IMR-90 (cell line): ENCODE measurements around the gene OR2AJ1. TPM values are rescaled to one million over a fixed set of nuclear protein-coding genes. Genes with fewer than 3 reads are reported as not detected.

Experiments used
- ATAC-seq: fragments of 200-7000 bp; cut with Tn5 transposase; 2 replicates; pipeline ENCODE4 v1.9.1; 2020; ENCODE audit warnings: low read depth, mild to moderate bottlenecking, moderate library complexity
- BruUV-seq: library from RNA; stranded (reverse); fragments of 400-500 nt; replicated peaks from 2 replicates; lab custom pipeline; 2021; lab: Mats Ljungman, UMichigan
- CTCF ChIA-PET: fragments of 300-600 bp; formaldehyde crosslinking; extraction: SDS; loops from one replicate; lab custom pipeline; 2021; ENCODE audit warnings: antibody characterized with exemption; lab: Yijun Ruan, JAX
- POLR2A ChIA-PET: fragments of 300-600 bp; sonication (Branson Sonifier 250); formaldehyde crosslinking; loops from one replicate; lab custom pipeline; 2022; ENCODE audit warnings: antibody characterized with exemption; ENCODE audit not compliant: unreplicated experiment; lab: Charles Lee
- DNase-seq: peaks from one replicate; pipeline ENCODE4 v3.0.0; 2013
- H2AFZ ChIP-seq: replicated peaks from 2 replicates; pipeline ENCODE3; 2013; ENCODE audit warnings: low read length, mild to moderate bottlenecking; ENCODE audit not compliant: poor library complexity
- H2AK5ac ChIP-seq: 2 replicates; pipeline ENCODE4 v1.6.1; 2013; ENCODE audit warnings: low read depth, low read length, inconsistent platforms
- H2AK9ac ChIP-seq: replicated peaks from 2 replicates; pipeline ENCODE3; 2013; ENCODE audit warnings: mild to moderate bottlenecking, low read depth, low read length, moderate library complexity; ENCODE audit not compliant: poor library complexity
- H2BK120ac ChIP-seq: 2 replicates; pipeline ENCODE4 v1.6.1; 2013; ENCODE audit warnings: low read depth, low read length, inconsistent platforms
- H2BK15ac ChIP-seq: 3 replicates; pipeline ENCODE4 v1.6.1; 2013; ENCODE audit warnings: low read depth, low read length, inconsistent platforms
- H2BK20ac ChIP-seq: 2 replicates; pipeline ENCODE4 v1.6.1; 2013; ENCODE audit warnings: low read depth, mild to moderate bottlenecking, inconsistent platforms, low read length, moderate library complexity
- H2BK5ac ChIP-seq: 2 replicates; pipeline ENCODE4 v1.6.1; 2013; ENCODE audit warnings: mild to moderate bottlenecking, low read depth, low read length, inconsistent platforms; ENCODE audit not compliant: poor library complexity, severe bottlenecking
- H3K14ac ChIP-seq: replicated peaks from 2 replicates; pipeline ENCODE4 v1.6.1; 2013; ENCODE audit warnings: low read depth, low read length, inconsistent platforms
- H3K18ac ChIP-seq: 2 replicates; pipeline ENCODE4 v1.6.1; 2013; ENCODE audit warnings: low read depth, low read length, control low read depth
- H3K23ac ChIP-seq: 2 replicates; pipeline ENCODE4 v1.6.1; 2013; ENCODE audit warnings: low read depth, low read length, inconsistent platforms
- H3K27ac ChIP-seq: 2 replicates; pipeline ENCODE4 v1.5.1; 2013; ENCODE audit warnings: mild to moderate bottlenecking, control low read depth, low read length; ENCODE audit not compliant: insufficient read depth
- H3K27me3 ChIP-seq: 2 replicates; pipeline ENCODE4 v1.6.1; 2013; ENCODE audit warnings: low read length; ENCODE audit not compliant: control insufficient read depth, insufficient read depth
- H3K36me3 ChIP-seq: 2 replicates; pipeline ENCODE4 v1.6.1; 2013; ENCODE audit warnings: low read length, mixed read lengths; ENCODE audit not compliant: control insufficient read depth, insufficient read depth
- H3K4ac ChIP-seq: 2 replicates; pipeline ENCODE4 v1.6.1; 2013; ENCODE audit warnings: low read depth, low read length, inconsistent platforms
- H3K4me1 ChIP-seq: 2 replicates; pipeline ENCODE4 v1.6.1; 2013; ENCODE audit warnings: low read length, mixed read lengths; ENCODE audit not compliant: control insufficient read depth, insufficient read depth
- H3K4me2 ChIP-seq: 2 replicates; pipeline ENCODE4 v1.6.1; 2013; ENCODE audit warnings: low read depth, mild to moderate bottlenecking, control low read depth, low read length, moderate library complexity
- H3K4me3 ChIP-seq: 2 replicates; pipeline ENCODE4 v1.5.1; 2013; ENCODE audit warnings: low read depth, mild to moderate bottlenecking, control low read depth, low read length, moderate library complexity; ENCODE audit not compliant: insufficient read depth
- H3K56ac ChIP-seq: 2 replicates; pipeline ENCODE4 v1.6.1; 2013; ENCODE audit warnings: low read length, inconsistent platforms; ENCODE audit not compliant: insufficient read depth; ENCODE audit errors: extremely low read depth
- H3K79me1 ChIP-seq, 2 experiments: 2 replicates each; pipeline ENCODE4 v1.6.1; 2013; ENCODE audit warnings: low read length in 2 of 2, inconsistent platforms in 1 of 2, low read depth in 1 of 2
- H3K9ac ChIP-seq: 2 replicates; pipeline ENCODE4 v1.6.1; 2013; ENCODE audit warnings: low read depth, low read length, control low read depth
- H3K9me1 ChIP-seq: 2 replicates; pipeline ENCODE4 v1.6.1; 2013; ENCODE audit warnings: low read length, inconsistent platforms; ENCODE audit not compliant: insufficient read depth
- H3K9me3 ChIP-seq: 2 replicates; pipeline ENCODE4 v1.6.1; 2013; ENCODE audit warnings: low read length; ENCODE audit not compliant: control insufficient read depth, insufficient read depth
- H4K20me1 ChIP-seq: 2 replicates; pipeline ENCODE4 v1.6.1; 2013; ENCODE audit warnings: low read length, inconsistent platforms; ENCODE audit not compliant: insufficient read depth
- H4K5ac ChIP-seq: 2 replicates; pipeline ENCODE4 v1.6.1; 2013; ENCODE audit warnings: mild to moderate bottlenecking, low read depth, low read length, control low read depth
- H4K8ac ChIP-seq, 2 experiments: 2 replicates each; pipeline ENCODE4 v1.6.1; 2013; ENCODE audit warnings: low read depth in 2 of 2, low read length in 2 of 2, control low read depth in 1 of 2, inconsistent platforms in 1 of 2
- H4K91ac ChIP-seq: 2 replicates; pipeline ENCODE4 v1.6.1; 2013; ENCODE audit warnings: low read depth, low read length, inconsistent platforms; ENCODE audit not compliant: insufficient read depth
- BHLHE40 ChIP-seq: fragments of 150-350 bp; IDR thresholded peaks from 2 replicates; pipeline ENCODE4 v1.6.1; 2016; ENCODE audit warnings: mild to moderate bottlenecking, low read depth, low read length
- CEBPB ChIP-seq: IDR thresholded peaks from 2 replicates; pipeline ENCODE4 v1.6.1; 2012; ENCODE audit warnings: low read depth, low read length, improper control_type of control experiment
- CHD1 ChIP-seq: IDR thresholded peaks from 2 replicates; pipeline ENCODE4 v1.6.1; 2012; ENCODE audit warnings: low read depth, low read length, improper control_type of control experiment
- CTCF ChIP-seq: conservative IDR thresholded peaks from 2 replicates; pipeline ENCODE4 v1.5.1; 2012; ENCODE audit warnings: mild to moderate bottlenecking, low read depth, low read length, improper control_type of control experiment
- ELK1 ChIP-seq: fragments of 150-350 bp; IDR thresholded peaks from 2 replicates; pipeline ENCODE4 v1.6.1; 2016; ENCODE audit warnings: low read depth, mild to moderate bottlenecking, low read length, moderate library complexity, borderline replicate concordance
- FOS ChIP-seq: fragments of 150-350 bp; IDR thresholded peaks from 2 replicates; pipeline ENCODE4 v1.6.1; 2016; ENCODE audit warnings: low read depth, low read length
- MAFK ChIP-seq: IDR thresholded peaks from 2 replicates; pipeline ENCODE4 v1.6.1; 2012; ENCODE audit warnings: low read depth, low read length, improper control_type of control experiment
- MAZ ChIP-seq: IDR thresholded peaks from 2 replicates; pipeline ENCODE4 v1.6.1; 2012; ENCODE audit warnings: low read depth, mild to moderate bottlenecking, low read length, improper control_type of control experiment, moderate library complexity, borderline replicate concordance
- MXI1 ChIP-seq: IDR thresholded peaks from 2 replicates; pipeline ENCODE4 v1.6.1; 2012; ENCODE audit warnings: low read depth, mild to moderate bottlenecking, low read length, moderate library complexity, borderline replicate concordance
- NFE2L2 ChIP-seq: fragments of 150-350 bp; IDR thresholded peaks from 2 replicates; pipeline ENCODE4 v1.6.1; 2016; ENCODE audit warnings: low read depth, mild to moderate bottlenecking, low read length
- POLR2A ChIP-seq: IDR thresholded peaks from 2 replicates; pipeline ENCODE4 v1.6.1; 2012; ENCODE audit warnings: mild to moderate bottlenecking, low read depth, low read length
- RAD21 ChIP-seq: IDR thresholded peaks from 2 replicates; pipeline ENCODE4 v1.6.1; 2012; ENCODE audit warnings: low read length, improper control_type of control experiment
- RCOR1 ChIP-seq: IDR thresholded peaks from 2 replicates; pipeline ENCODE4 v1.6.1; 2012; ENCODE audit warnings: mild to moderate bottlenecking, low read length, improper control_type of control experiment; ENCODE audit not compliant: insufficient replicate concordance
- RFX5 ChIP-seq: IDR thresholded peaks from 2 replicates; pipeline ENCODE4 v1.8.0; 2012; ENCODE audit warnings: low read depth, mild to moderate bottlenecking, low read length, moderate library complexity
- SMC3 ChIP-seq: fragments of 150-350 bp; IDR thresholded peaks from 2 replicates; pipeline ENCODE4 v1.6.1; 2016; ENCODE audit warnings: low read depth, mild to moderate bottlenecking, antibody characterized with exemption, low read length, moderate library complexity
- USF2 ChIP-seq: fragments of 150-350 bp; IDR thresholded peaks from 2 replicates; pipeline ENCODE4 v1.6.1; 2017; ENCODE audit warnings: mild to moderate bottlenecking, antibody characterized with exemption, low read length, low read depth
- WGBS, 2 experiments: methylation state at CpG; one replicate each; pipeline versions ENCODE4 v1.1.5 to v1.1.7; 2013; ENCODE audit warnings: missing lambda C conversion rate in 2 of 2; ENCODE audit not compliant: insufficient read length in 1 of 2; ENCODE audit errors: extremely low coverage in 2 of 2; 5-methylcytosine and 5-hydroxymethylcytosine counted together
- dilution Hi-C: fragments of 300-500 bp; cut with HindIII; formaldehyde crosslinking; loops from one replicate; pipeline ENCODE4 v1.14.3; 2018; ENCODE audit warnings: low sequenced_read_pairs; ENCODE audit not compliant: unreplicated experiment
- in situ Hi-C: fragments of 300-500 bp; cut with MboI; formaldehyde crosslinking; loops from 3 replicates; pipeline ENCODE4 v1.14.3; 2019; ENCODE audit warnings: low sequenced_read_pairs, inconsistent platforms, mixed read lengths
- intact Hi-C: fragments of 100-400 bp; cut with micrococcal nuclease; formaldehyde crosslinking; loops from 2 replicates; pipeline ENCODE4 v1.10.0; 2022
- polyA plus RNA-seq, 3 experiments: library from polyadenylated mRNA; depleted of rRNA; stranded (reverse); fragments of >200 nt; gene quantifications; 2 replicates each; pipeline ENCODE4 v1.2.3, GENCODE V29; 2012; ENCODE audit warnings: low replicate concordance in 1 of 3
- total RNA-seq: library from RNA; depleted of rRNA; stranded (reverse); fragments of >200 nt; gene quantifications from 2 replicates; pipeline ENCODE4 v1.2.3, GENCODE V29; 2012

The OR2AJ1 gene
- total and polyA plus RNA-seq, 2 of the 4 experiments (the other 2 are of a cell fraction), result not detected

- H4K8ac ChIP-seq, result no peak overlapping the region
- H3K4me2 ChIP-seq, result no peak overlapping the region
Observed at GRCh38 chr1:247908766-247909165, 15.9 kb upstream of the OR2AJ1 start.

More at GRCh38 chr1:247908766-247909165, 15.9 kb upstream of the OR2AJ1 start:
- no peak overlapping the region for H2BK20ac ChIP-seq
- DNase-seq (no peak), ATAC-seq (no peak)
- dilution Hi-C loops (no loop called here), in situ Hi-C loops (no loop called here), intact Hi-C loops (no loop called here)
- H2AFZ ChIP-seq, result no peak overlapping the region
- no CpG with 5 or more reads among the region's 5 CpGs for WGBS, 2 experiments
- ChIA-PET CTCF (no interaction called here), POLR2A (no interaction called here)
- no peak overlapping the region for H3K18ac ChIP-seq
- H4K5ac ChIP-seq, result no peak overlapping the region
- BruUV-seq, result no TSS peak
- H3K14ac ChIP-seq, result no peak overlapping the region
- H3K36me3 ChIP-seq, result no peaks in the 10 kb centered on the region
- peaks cover 7% of the 10 kb centered on the region for H3K9me3 ChIP-seq
- H3K27me3 ChIP-seq, result no peaks in the 10 kb centered on the region
- H3K4ac ChIP-seq, result no peak overlapping the region
- no peak overlapping the region for H2BK15ac ChIP-seq
- H3K9ac ChIP-seq, result no peak overlapping the region
- no peak overlapping the region for H3K27ac ChIP-seq
- TF ChIP-seq USF2 (no peak), SMC3 (no peak), FOS (no peak), CHD1 (no peak), BHLHE40 (no peak), CTCF (no peak), POLR2A (no peak), RFX5 (no peak), MAZ (no peak), ELK1 (no peak), MAFK (no peak), CEBPB (no peak), RCOR1 (no peak), RAD21 (no peak), NFE2L2 (no peak), MXI1 (no peak)
- H2AK9ac ChIP-seq, result no peak overlapping the region
- H3K79me1 ChIP-seq, result no peaks in the 10 kb centered on the region
- H2BK120ac ChIP-seq, result no peak overlapping the region
- no peaks in the 10 kb centered on the region for H3K9me1 ChIP-seq
- no peak overlapping the region for H2BK5ac ChIP-seq
- H3K23ac ChIP-seq, result no peak overlapping the region
- no peak overlapping the region for H3K56ac ChIP-seq
- H3K4me3 ChIP-seq, result no peak overlapping the region
- H3K4me1 ChIP-seq, result no peaks in the 10 kb centered on the region
- no peak overlapping the region for H4K91ac ChIP-seq
- H4K20me1 ChIP-seq, result no peaks in the 10 kb centered on the region
- H2AK5ac ChIP-seq, result no peak overlapping the region
